GM18498 (cell line): ENCODE data around the gene ZKSCAN5.
"Not testable (repeated sequence)": the region's sequence is repeated elsewhere in the genome, so short reads cannot be mapped to it uniquely, and the experiment has no call there.

ENCODE experiments used
- ATAC-seq: cut with Tn5 transposase; IDR thresholded peaks from one replicate; pipeline ENCODE4 v1.9.1; 2021; ENCODE audit warnings: mild to moderate bottlenecking, moderate library complexity; ENCODE audit not compliant: unreplicated experiment

The ZKSCAN5 gene

GRCh38 chr7:99580778-99581332 is 76.4 kb downstream of the ZKSCAN5 start:
- ATAC-seq: not testable (repeated sequence)
